Measurements from ENCODE around the gene GON4L.
"Not testable (repeated sequence)": the region's sequence is repeated elsewhere in the genome, so short reads cannot be mapped to it uniquely, and the experiment has no call there.

The GON4L gene

DNA sequence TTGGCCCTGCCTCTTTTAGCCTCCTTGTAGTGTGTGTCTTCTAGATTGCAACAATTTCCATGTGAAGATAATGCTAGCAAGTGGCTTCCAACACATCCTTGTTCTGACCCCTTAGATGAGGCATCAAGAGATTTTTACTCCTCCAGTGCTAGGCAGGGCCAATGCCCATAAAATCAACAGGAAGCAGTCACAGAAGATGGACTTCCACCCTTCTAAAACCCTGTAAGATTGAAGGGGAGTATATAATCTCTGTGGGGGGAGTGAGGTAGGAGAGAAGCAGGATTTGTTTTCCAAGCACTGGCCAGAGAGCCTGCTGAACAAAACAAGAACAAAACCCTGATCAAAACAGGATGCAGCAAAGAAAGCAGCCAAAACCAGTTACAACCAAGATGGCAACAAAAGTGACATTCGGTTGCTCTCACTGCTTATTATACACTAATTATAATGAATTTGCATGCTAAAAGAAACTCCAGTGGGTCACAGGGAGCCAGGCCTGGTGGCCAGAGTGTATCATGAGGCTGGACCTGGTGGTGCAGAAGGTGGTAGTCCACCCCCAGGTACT is 12.1 kb downstream of the GON4L start:
- no peak for TF ChIP-seq CTCF (conservative IDR thresholded peaks at IDR 0.05; ENCODE audit: low read depth, low read length)
- H3K4me3 ChIP-seq (ENCODE audit: low read depth, low read length), result no peak overlapping the region
- no peak for DNase-seq (ENCODE audit: low read depth)

GRCh38 chr1:155840386-155840785 is 16.6 kb downstream of the GON4L start:
- DNase-seq (ENCODE audit: low read depth), result no peak
- no peak overlapping the region for H3K4me3 ChIP-seq (ENCODE audit: low read depth, low read length)
- TF ChIP-seq CTCF (conservative IDR thresholded peaks at IDR 0.05; ENCODE audit: low read depth, low read length), result no peak

GRCh38 chr1:155835548-155835947 is 21.5 kb downstream of the GON4L start:
- DNase-seq (ENCODE audit: low read depth), result no peak
- TF ChIP-seq CTCF (conservative IDR thresholded peaks at IDR 0.05; ENCODE audit: low read depth, low read length), result no peak
- H3K4me3 ChIP-seq (ENCODE audit: low read depth, low read length), result no peak overlapping the region

DNA sequence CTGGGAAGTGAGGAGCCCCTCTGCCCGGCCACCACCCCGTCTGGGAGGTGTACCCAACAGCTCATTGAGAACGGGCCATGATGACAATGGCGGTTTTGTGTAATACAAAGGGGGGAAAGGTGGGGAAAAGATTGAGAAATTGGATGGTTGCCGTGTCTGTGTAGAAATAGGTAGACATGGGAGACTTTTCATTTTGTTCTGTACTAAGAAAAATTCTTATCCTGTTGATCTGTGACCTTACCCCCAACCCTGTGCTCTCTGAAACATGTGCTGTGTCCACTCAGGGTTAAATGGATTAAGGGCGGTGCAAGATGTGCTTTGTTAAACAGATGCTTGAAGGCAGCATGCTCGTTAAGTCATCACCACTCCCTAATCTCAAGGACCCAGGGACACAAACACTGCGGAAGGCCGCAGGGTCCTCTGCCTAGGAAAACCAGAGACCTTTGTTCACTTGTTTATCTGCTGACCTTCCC is 22.1 kb downstream of the GON4L start:
- not testable (repeated sequence) for H3K4me3 ChIP-seq (ENCODE audit: low read depth, low read length); DNase-seq (ENCODE audit: low read depth)

- DNase-seq (ENCODE audit: low read depth), result peak; percentile 98
- peak overlapping the region; percentile 18 for H3K4me3 ChIP-seq (ENCODE audit: low read depth, low read length)
- no peak for TF ChIP-seq CTCF (conservative IDR thresholded peaks at IDR 0.05; ENCODE audit: low read depth, low read length)
Observed at GRCh38 chr1:155834296-155834926, 22.6 kb downstream of the GON4L start.

- DNase-seq (ENCODE audit: low read depth), result no peak
- no peak overlapping the region for H3K4me3 ChIP-seq (ENCODE audit: low read depth, low read length)
- no peak for TF ChIP-seq CTCF (conservative IDR thresholded peaks at IDR 0.05; ENCODE audit: low read depth, low read length)
Observed at GRCh38 chr1:155833665-155834295, 23.2 kb downstream of the GON4L start.

- no peak for DNase-seq (ENCODE audit: low read depth)
- TF ChIP-seq CTCF (conservative IDR thresholded peaks at IDR 0.05; ENCODE audit: low read depth, low read length), result no peak
- H3K4me3 ChIP-seq (ENCODE audit: low read depth, low read length), result no peak overlapping the region
Observed at GRCh38 chr1:155831279-155831976, 25.6 kb downstream of the GON4L start.

Measured in choroid plexus epithelial cell (primary cell).